Trophoblast cell (in vitro differentiated cells and primary cell): ENCODE measurements around the gene CCDC82.

Experiments used
- DNase-seq, 2 donors: peaks; one replicate each; pipeline ENCODE4 v3.0.0-alpha.2; 2016
- H2AFZ ChIP-seq: 2 replicates; pipeline ENCODE4 v1.6.1; 2013; ENCODE audit warnings: low read length, moderate library complexity, mild to moderate bottlenecking; ENCODE audit not compliant: insufficient read depth, poor library complexity
- H2AK5ac ChIP-seq: 2 replicates; pipeline ENCODE4 v1.6.1; 2013; ENCODE audit warnings: mild to moderate bottlenecking, low read length
- H2BK120ac ChIP-seq: 2 replicates; pipeline ENCODE4 v1.6.1; 2013; ENCODE audit warnings: low read length, mild to moderate bottlenecking, moderate library complexity; ENCODE audit not compliant: insufficient read depth, poor library complexity
- H2BK12ac ChIP-seq: 2 replicates; pipeline ENCODE4 v1.6.1; 2013; ENCODE audit warnings: mild to moderate bottlenecking, low read length, moderate library complexity
- H2BK5ac ChIP-seq: 2 replicates; pipeline ENCODE4 v1.6.1; 2013; ENCODE audit warnings: low read length, low read depth, moderate library complexity, mild to moderate bottlenecking; ENCODE audit not compliant: poor library complexity
- H3K14ac ChIP-seq: 2 replicates; pipeline ENCODE4 v1.6.1; 2013; ENCODE audit warnings: mild to moderate bottlenecking, low read length
- H3K18ac ChIP-seq: 2 replicates; pipeline ENCODE4 v1.6.1; 2013; ENCODE audit warnings: mild to moderate bottlenecking, low read length
- H3K23ac ChIP-seq: 2 replicates; pipeline ENCODE4 v1.6.1; 2013; ENCODE audit warnings: low read length
- H3K27ac ChIP-seq: 2 replicates; pipeline ENCODE4 v1.5.1; 2013; ENCODE audit warnings: low read depth, mild to moderate bottlenecking, inconsistent platforms, low read length, moderate library complexity
- H3K27me3 ChIP-seq: 2 replicates; pipeline ENCODE4 v1.6.1; 2013; ENCODE audit warnings: inconsistent platforms, mild to moderate bottlenecking, low read length, moderate library complexity; ENCODE audit not compliant: insufficient read depth
- H3K36me3 ChIP-seq, 2 experiments: 1 replicate in 1 of 2; 2 replicates in 1 of 2; pipeline ENCODE4 v1.6.1; 2013; ENCODE audit warnings: low read length in 2 of 2, mild to moderate bottlenecking in 2 of 2, moderate library complexity in 1 of 2; ENCODE audit not compliant: insufficient read depth in 2 of 2, control insufficient read depth in 1 of 2
- H3K4ac ChIP-seq: 2 replicates; pipeline ENCODE4 v1.6.1; 2013; ENCODE audit warnings: low read depth, mild to moderate bottlenecking, low read length, moderate library complexity
- H3K4me1 ChIP-seq, 2 experiments: 1 replicate in 1 of 2; 2 replicates in 1 of 2; pipeline ENCODE4 v1.6.1; 2013; ENCODE audit warnings: low read length in 2 of 2, mild to moderate bottlenecking in 2 of 2, moderate library complexity in 1 of 2; ENCODE audit not compliant: insufficient read depth in 2 of 2, control insufficient read depth in 1 of 2
- H3K4me2 ChIP-seq: 2 replicates; pipeline ENCODE4 v1.6.1; 2013; ENCODE audit warnings: inconsistent platforms, mild to moderate bottlenecking, low read length, moderate library complexity
- H3K4me3 ChIP-seq: 2 replicates; pipeline ENCODE4 v1.5.1; 2013; ENCODE audit warnings: mild to moderate bottlenecking, low read depth, low read length, inconsistent platforms
- H3K79me1 ChIP-seq: one replicate; pipeline ENCODE4 v1.6.1; 2013; ENCODE audit warnings: low read length
- H3K79me2 ChIP-seq: 2 replicates; pipeline ENCODE4 v1.6.1; 2013; ENCODE audit warnings: low read length, mild to moderate bottlenecking; ENCODE audit not compliant: control insufficient read depth, insufficient read depth, poor library complexity
- H3K9ac ChIP-seq: 2 replicates; pipeline ENCODE4 v1.6.1; 2013; ENCODE audit warnings: mild to moderate bottlenecking, low read length
- H3K9me3 ChIP-seq: 2 replicates; pipeline ENCODE4 v1.6.1; 2013; ENCODE audit warnings: low read depth, mild to moderate bottlenecking, control low read depth, inconsistent platforms, low read length; ENCODE audit not compliant: insufficient read depth
- H4K12ac ChIP-seq: 2 replicates; pipeline ENCODE4 v1.6.1; 2013; ENCODE audit warnings: low read depth, mild to moderate bottlenecking, low read length, moderate library complexity
- H4K8ac ChIP-seq: 2 replicates; pipeline ENCODE4 v1.6.1; 2013; ENCODE audit warnings: low read depth, mild to moderate bottlenecking, low read length, moderate library complexity
- H4K91ac ChIP-seq: one replicate; pipeline ENCODE4 v1.6.1; 2013; ENCODE audit warnings: low read depth, mild to moderate bottlenecking, low read length, moderate library complexity
- WGBS: extraction: QIAGEN DNeasy Blood & Tissue Kit; methylation state at CpG from one replicate; pipeline ENCODE4 v1.1.7; 2013; ENCODE audit warnings: missing lambda C conversion rate; ENCODE audit not compliant: insufficient read length, insufficient coverage; ENCODE audit errors: extremely low coverage; 5-methylcytosine and 5-hydroxymethylcytosine counted together

CCDC82 gene

GRCh38 chr11:96318850-96319249 is 70.9 kb downstream of the CCDC82 start:
- H4K12ac ChIP-seq: no peak overlapping the region
- no peak overlapping the region for H4K8ac ChIP-seq
- H2BK5ac ChIP-seq: no peak overlapping the region
- no peak overlapping the region for H2AFZ ChIP-seq
- H3K79me1 ChIP-seq: peaks cover 30% of the 10 kb centered on the region
- H3K4me3 ChIP-seq: no peak overlapping the region
- H3K4ac ChIP-seq: peak overlapping the region; percentile 2
- H3K36me3 ChIP-seq: peaks cover 0 to 4% of the 10 kb centered on the region in 2 experiments
- H2BK12ac ChIP-seq: no peak overlapping the region
- DNase-seq: no peak
- H3K9me3 ChIP-seq: no peaks in the 10 kb centered on the region
- peaks cover 30 to 52% of the 10 kb centered on the region in 2 experiments for H3K4me1 ChIP-seq
- no peak overlapping the region for H2AK5ac ChIP-seq
- H3K23ac ChIP-seq: no peak overlapping the region
- H3K27ac ChIP-seq: no peak overlapping the region
- no CpG with 5 or more reads among the region's 3 CpGs for WGBS
- no peaks in the 10 kb centered on the region for H3K27me3 ChIP-seq
- peaks cover 12% of the 10 kb centered on the region for H3K79me2 ChIP-seq
- H2BK120ac ChIP-seq: no peak overlapping the region
- H4K91ac ChIP-seq: no peak overlapping the region
- H3K9ac ChIP-seq: no peak overlapping the region
- H3K4me2 ChIP-seq: peak overlapping the region; percentile 6
- no peak overlapping the region for H3K14ac ChIP-seq
- no peak overlapping the region for H3K18ac ChIP-seq

- H3K9ac ChIP-seq: no peak overlapping the region
- no peak overlapping the region for H4K91ac ChIP-seq
- H3K4me2 ChIP-seq: no peak overlapping the region
- H4K8ac ChIP-seq: no peak overlapping the region
- no peak overlapping the region for H3K14ac ChIP-seq
- H2BK120ac ChIP-seq: no peak overlapping the region
- no peak overlapping the region for H2BK5ac ChIP-seq
- no peak overlapping the region for H2BK12ac ChIP-seq
- peaks cover 10% of the 10 kb centered on the region for H3K79me2 ChIP-seq
- H4K12ac ChIP-seq: no peak overlapping the region
- H3K18ac ChIP-seq: no peak overlapping the region
- H3K27ac ChIP-seq: no peak overlapping the region
- no peaks in the 10 kb centered on the region for H3K9me3 ChIP-seq
- no peak overlapping the region for H3K4ac ChIP-seq
- H3K27me3 ChIP-seq: no peaks in the 10 kb centered on the region
- peaks cover 31% of the 10 kb centered on the region for H3K79me1 ChIP-seq
- no peak overlapping the region for H2AFZ ChIP-seq
- no peak overlapping the region for H2AK5ac ChIP-seq
- H3K4me1 ChIP-seq: peaks cover 27 to 48% of the 10 kb centered on the region in 2 experiments
- H3K36me3 ChIP-seq: peaks cover 0 to 4% of the 10 kb centered on the region in 2 experiments
- no peak overlapping the region for H3K23ac ChIP-seq
- no peak overlapping the region for H3K4me3 ChIP-seq
- WGBS: no CpG with 5 or more reads among the region's 1 CpG
- no peak for DNase-seq
These were observed 71.3 kb downstream of the CCDC82 start for GRCh38 chr11:96318399-96318798.

- H4K91ac ChIP-seq: no peak overlapping the region
- no peak overlapping the region for H2BK5ac ChIP-seq
- H3K4ac ChIP-seq: no peak overlapping the region
- peaks cover 27 to 48% of the 10 kb centered on the region in 2 experiments for H3K4me1 ChIP-seq
- H4K12ac ChIP-seq: no peak overlapping the region
- peak overlapping the region; percentile 77 for H3K27ac ChIP-seq
- no peak overlapping the region for H2AK5ac ChIP-seq
- no peak overlapping the region for H3K23ac ChIP-seq
- H3K4me3 ChIP-seq: no peak overlapping the region
- no peak overlapping the region for H3K18ac ChIP-seq
- H3K9ac ChIP-seq: no peak overlapping the region
- H3K14ac ChIP-seq: no peak overlapping the region
- peaks cover 33% of the 10 kb centered on the region for H3K79me1 ChIP-seq
- no peak overlapping the region for H2AFZ ChIP-seq
- H3K9me3 ChIP-seq: no peaks in the 10 kb centered on the region
- no peak overlapping the region for H4K8ac ChIP-seq
- H3K27me3 ChIP-seq: no peaks in the 10 kb centered on the region
- no peak overlapping the region for H2BK120ac ChIP-seq
- no peak overlapping the region for H3K4me2 ChIP-seq
- no peak overlapping the region for H2BK12ac ChIP-seq
- H3K79me2 ChIP-seq: peaks cover 10% of the 10 kb centered on the region
- no CpG with 5 or more reads among the region's 2 CpGs for WGBS
- DNase-seq: no peak
- peaks cover 0 to 4% of the 10 kb centered on the region in 2 experiments for H3K36me3 ChIP-seq
These were observed 71.7 kb downstream of the CCDC82 start for GRCh38 chr11:96317985-96318384.

- Histone ChIP-seq H3K4ac (peak overlapping the region; percentile 50), H4K91ac (peak overlapping the region; percentile 46), H2BK12ac (no peak overlapping the region), H3K79me2 (peaks cover 10% of the 10 kb centered on the region), H3K14ac (peak overlapping the region; percentile 71), H3K18ac (peak overlapping the region; percentile 48), H3K4me1 (peaks cover 27 to 45% of the 10 kb centered on the region in 2 experiments), H3K23ac (no peak overlapping the region), H3K4me2 (no peak overlapping the region), H3K9ac (no peak overlapping the region), H3K4me3 (no peak overlapping the region), H4K8ac (peak overlapping the region; percentile 40), H2BK120ac (no peak overlapping the region), H2AFZ (no peak overlapping the region), H3K79me1 (peaks cover 30% of the 10 kb centered on the region), H2AK5ac (peak overlapping the region; percentile 40), H3K9me3 (no peaks in the 10 kb centered on the region), H4K12ac (no peak overlapping the region), H2BK5ac (peak overlapping the region; percentile 73), H3K36me3 (peaks cover 0 to 4% of the 10 kb centered on the region in 2 experiments), H3K27ac (peak overlapping the region; percentile 77), H3K27me3 (no peaks in the 10 kb centered on the region)
- no peak for DNase-seq
- WGBS: no CpG with 5 or more reads among the region's 2 CpGs
These were observed 72.1 kb downstream of the CCDC82 start for GRCh38 chr11:96317571-96317970.
